ENCODE measurements around the gene RAB3A. TPM values are rescaled to one million over a fixed set of nuclear protein-coding genes. Genes with fewer than 3 reads are reported as not detected.

Gene RAB3A
- total and polyA plus RNA-seq, 9 of the 15 experiments (the other 6 are each of a cell fraction or from before 2014, with no cell fraction given): 0.17 to 5.1 (median 0.90) TPM; not detected in 1

GRCh38 chr19:18226956-18227780 is 23.3 kb upstream of the RAB3A start (continued):
- TF ChIP-seq SRSF9 (IDR thresholded peaks at IDR 0.05; ENCODE audit: borderline replicate concordance, low read depth, low read length): no peak
- no peak for TF ChIP-seq HOXB6 (CRISPR knock-in tag; IDR thresholded peaks at IDR 0.05; ENCODE audit: borderline replicate concordance)
- no peak for TF ChIP-seq NCOA6 (IDR thresholded peaks at IDR 0.05)
- TF ChIP-seq ZNF586 (CRISPR knock-in tag; conservative IDR thresholded peaks at IDR 0.05): no peak
- TF ChIP-seq ZBTB1 (CRISPR knock-in tag; IDR thresholded peaks at IDR 0.05; ENCODE audit: borderline replicate concordance, low read depth): no peak
- TF ChIP-seq ATF1 (CRISPR knock-in tag; IDR thresholded peaks at IDR 0.05): no peak
- TF ChIP-seq ATF1 (tag; IDR thresholded peaks at IDR 0.05): no peak
- TF ChIP-seq ETV1 (tag; conservative IDR thresholded peaks at IDR 0.05; ENCODE audit: low read depth): no peak
- TF ChIP-seq ZNF75A (CRISPR knock-in tag; IDR thresholded peaks at IDR 0.05): no peak

GRCh38 chr19:18225702-18226468 is 22.0 kb upstream of the RAB3A start, which contains the start of gene PDE4C:
Gene PDE4C (minus strand): TSS chr19:18226438. CDS start chr19:18226415, 23 bp downstream.
- FAIRE-seq (no peak), DNase-seq (ENCODE audit: extremely low read depth in 1 of 4, low spot score in 3 of 4) (no peak), ATAC-seq (no peak)
- POLR2A ChIA-PET: no interaction called here
- no peaks in the 10 kb centered on the region for H3K9me1 ChIP-seq (ENCODE audit: control insufficient read depth, insufficient read depth, low read length)
- no TSS peak for BruUV-seq (replicated peaks)
- 25% methylated on average over 31 of the region's 51 CpGs for WGBS (ENCODE audit: insufficient coverage, low coverage, missing lambda C conversion rate)
- peaks cover 21 to 52% of the 10 kb centered on the region in 2 experiments; a peak in 4 of 5 replicates for H3K4me1 ChIP-seq (replicated peaks in 1 of 2; ENCODE audit: control insufficient read depth in 2 of 2, insufficient read depth in 2 of 2, low read length in 2 of 2)
- H3K9ac ChIP-seq (ENCODE audit: insufficient read depth in 1 of 2, low read depth in 2 of 2, low read length in 2 of 2): peak within 1 kb of the TSS; percentile 82 to 83; a peak in 3 of 4 replicates
- H3K4me3 ChIP-seq: no peak within 1 kb of the TSS
- intact Hi-C loops (cut with micrococcal nuclease): no loop called here
- peaks cover 5% of the 10 kb centered on the region; the same call in 1 of the 2 replicates for H4K20me1 ChIP-seq (replicated peaks; ENCODE audit: control insufficient read depth, insufficient read depth, low read length)
- H2AFZ ChIP-seq (ENCODE audit: low read depth, low read length): peak within 1 kb of the TSS; percentile 83
- H3K4me2 ChIP-seq (ENCODE audit: insufficient read depth, low read length): peak within 1 kb of the TSS; percentile 87
- in situ Hi-C loops (cut with MboI): no loop called here
- no peaks in the 10 kb centered on the region for H3K36me3 ChIP-seq (ENCODE audit: control insufficient read depth, insufficient read depth, low read length)
- CTCF ChIA-PET (ENCODE audit: low intra/inter-chr PET ratio): no interaction called here
- H3K27ac ChIP-seq (ENCODE audit: extremely low read depth, low read depth, low read length): peak within 1 kb of the TSS; percentile 84; the same call in 1 of the 3 replicates
- H3K27me3 ChIP-seq (ENCODE audit: control insufficient read depth in 2 of 2, insufficient read depth in 2 of 2, low read length in 2 of 2): no peaks in the 10 kb centered on the region; a peak in 1 of 5 replicates
- H3K79me2 ChIP-seq (ENCODE audit: control insufficient read depth, insufficient read depth, low read length): no peaks in the 10 kb centered on the region
- H3K9me3 ChIP-seq (replicated peaks; ENCODE audit: control insufficient read depth, insufficient read depth, low read depth, low read length): no peaks in the 10 kb centered on the region
- peak; percentile 4; the same call in 1 of the 2 replicates for TF ChIP-seq ZNF740 (CRISPR knock-in tag; IDR thresholded peaks at IDR 0.05)
- TF ChIP-seq ZNF740 (tag; IDR thresholded peaks at IDR 0.05): no peak
- no peak for TF ChIP-seq ATF2 (CRISPR knock-in tag; IDR thresholded peaks at IDR 0.05)
- no peak for TF ChIP-seq MAFF (IDR thresholded peaks at IDR 0.05; ENCODE audit: low read length)
- no peak for TF ChIP-seq TBL1XR1 (IDR thresholded peaks at IDR 0.05; ENCODE audit: low read length in 2 of 2)
- no peak for TF ChIP-seq POLR2AphosphoS2 (IDR thresholded peaks at IDR 0.05; ENCODE audit: low read length)
- peak; percentile 91 for TF ChIP-seq ZBTB33 (CRISPR knock-in tag; IDR thresholded peaks at IDR 0.05)
- no peak for TF ChIP-seq ZNF354B (CRISPR knock-in tag; IDR thresholded peaks at IDR 0.05)
